Measurements from ENCODE around the gene FAM110D.

Gene FAM110D

DNA sequence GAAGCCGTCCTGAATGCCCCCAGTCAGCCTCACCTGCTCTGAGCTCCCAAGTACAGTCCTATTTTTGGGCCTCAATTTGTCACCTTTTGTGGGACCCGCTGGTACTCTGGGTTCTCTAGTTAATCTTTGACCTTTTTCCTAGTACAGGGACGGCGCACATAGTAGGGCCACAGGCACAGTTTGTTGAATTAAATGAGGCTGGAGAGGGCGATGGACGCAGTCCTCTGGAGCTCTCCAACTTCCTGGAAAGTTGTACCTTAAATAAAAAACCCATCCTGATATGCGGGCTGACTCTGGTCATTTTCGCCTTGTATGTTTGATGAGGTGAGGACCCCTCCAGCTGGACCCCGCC lies 4.8 kb downstream of the FAM110D start:
- DNase-seq (ENCODE audit: low spot score), result no peak

DNA sequence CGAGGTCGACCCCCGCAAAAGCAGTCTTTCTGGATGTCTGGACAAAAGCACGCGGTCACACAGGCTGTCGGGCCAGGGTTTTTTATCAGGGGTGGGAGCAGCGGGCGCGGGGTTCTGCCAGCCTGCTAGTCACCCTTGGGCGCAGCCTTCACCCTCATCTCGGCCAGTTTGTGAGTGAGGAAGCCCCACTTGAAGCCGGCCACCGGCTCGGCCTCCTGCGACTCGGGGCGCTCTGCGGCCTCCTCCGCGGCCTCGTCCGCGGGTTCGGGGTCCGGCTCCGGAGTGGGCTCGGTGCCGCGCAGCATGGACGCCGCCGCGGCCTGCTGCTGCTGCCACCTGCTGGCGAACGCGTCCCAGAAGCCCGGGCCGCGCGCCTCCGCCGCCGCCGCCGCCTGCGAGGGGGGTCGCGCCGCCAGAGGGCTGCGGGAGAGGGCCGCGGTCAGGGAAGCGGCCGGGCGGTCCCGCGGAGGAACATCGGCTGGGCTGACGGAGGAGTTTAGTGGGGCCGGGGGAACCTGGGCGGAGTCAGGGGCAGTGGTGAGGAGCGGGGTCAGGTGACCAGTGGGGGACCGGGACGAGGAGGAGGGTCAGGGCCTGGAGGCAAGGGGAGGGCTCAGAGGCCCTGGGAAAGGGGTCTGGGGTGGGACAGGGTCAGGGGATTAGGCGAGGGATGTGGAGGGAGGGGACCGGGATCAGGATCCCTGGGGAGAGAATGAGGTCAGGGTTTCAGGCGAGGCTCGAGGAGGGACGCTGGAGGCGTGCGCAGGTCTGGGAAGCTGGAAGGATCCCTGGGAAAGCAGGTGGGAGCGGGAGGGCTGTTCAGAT lies 5.4 kb downstream of the FAM110D start:
- peak; percentile 51 for DNase-seq (ENCODE audit: low spot score)

DNA sequence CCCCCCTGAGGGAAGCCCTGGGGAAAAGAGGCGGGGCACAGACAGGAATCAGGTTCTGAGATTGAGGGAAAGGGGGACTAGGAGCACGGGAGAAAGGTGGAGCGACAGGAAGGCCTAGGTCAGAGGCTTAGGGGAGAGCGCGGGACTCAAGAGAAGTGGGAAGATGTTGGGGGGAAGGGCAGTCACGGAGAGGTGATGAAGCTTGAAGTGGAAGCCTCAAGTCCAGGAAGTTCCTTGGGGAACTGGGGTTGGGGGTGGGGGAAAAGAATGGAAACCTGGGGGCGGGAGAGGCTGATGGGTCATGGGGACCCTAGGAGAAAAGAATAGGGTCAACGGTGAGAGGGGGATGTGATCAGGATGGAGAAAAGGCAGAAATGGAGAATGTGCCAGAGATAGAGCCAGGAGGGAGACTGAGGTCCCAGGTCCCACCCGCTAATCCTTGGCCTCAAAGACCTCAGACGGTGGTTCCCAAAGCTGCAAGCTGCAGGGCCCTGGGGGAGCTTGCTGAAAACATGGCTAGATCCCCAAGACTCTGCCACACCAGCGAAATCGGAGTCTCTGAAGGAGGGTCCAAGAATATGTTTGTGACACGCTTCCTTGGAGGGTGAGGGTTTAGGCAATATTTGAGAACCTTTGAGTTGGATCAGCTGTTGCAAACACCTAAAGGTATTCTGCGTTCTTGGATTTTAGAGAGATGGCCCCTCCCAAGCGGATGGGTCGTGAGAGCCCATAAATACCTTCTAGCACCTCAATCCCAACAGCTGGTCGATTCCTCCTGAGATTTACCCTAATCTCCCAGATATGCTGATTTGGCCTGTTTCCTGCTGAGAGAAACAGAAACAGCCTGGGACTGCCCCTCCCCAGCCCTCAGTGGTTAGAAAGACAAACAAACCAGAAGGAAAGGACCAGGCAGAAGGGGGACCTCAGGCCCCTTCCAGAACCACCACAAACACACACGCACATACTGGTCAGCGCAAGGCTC lies 6.3 kb downstream of the FAM110D start:
- DNase-seq (ENCODE audit: low spot score), result no peak

DNA sequence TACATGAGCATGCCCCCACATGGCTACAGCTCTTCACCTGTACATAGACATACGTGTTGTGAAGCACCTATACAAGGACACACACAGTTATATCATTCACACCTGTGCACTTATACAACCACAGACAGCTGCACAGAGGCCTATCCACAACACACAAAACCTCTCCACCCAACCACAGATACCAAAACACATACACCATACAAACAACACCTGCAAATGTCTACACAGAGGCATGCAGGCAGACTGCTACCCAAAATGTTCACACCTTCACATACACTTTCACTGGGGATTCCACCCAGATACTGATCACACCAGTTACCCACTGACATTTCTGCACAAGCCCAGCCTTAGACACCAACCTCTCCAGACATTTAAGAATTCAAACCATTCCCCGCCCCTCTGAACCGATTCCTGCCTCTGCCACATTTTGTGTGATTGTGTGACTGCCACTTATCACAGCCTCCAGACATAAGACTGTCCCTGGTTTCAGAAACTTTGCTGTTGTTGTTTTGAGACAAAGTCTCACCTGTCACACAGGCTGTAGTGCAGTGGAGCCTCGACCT lies 7.9 kb downstream of the FAM110D start:
- peak; percentile 37 for DNase-seq (ENCODE audit: low spot score)

DNA sequence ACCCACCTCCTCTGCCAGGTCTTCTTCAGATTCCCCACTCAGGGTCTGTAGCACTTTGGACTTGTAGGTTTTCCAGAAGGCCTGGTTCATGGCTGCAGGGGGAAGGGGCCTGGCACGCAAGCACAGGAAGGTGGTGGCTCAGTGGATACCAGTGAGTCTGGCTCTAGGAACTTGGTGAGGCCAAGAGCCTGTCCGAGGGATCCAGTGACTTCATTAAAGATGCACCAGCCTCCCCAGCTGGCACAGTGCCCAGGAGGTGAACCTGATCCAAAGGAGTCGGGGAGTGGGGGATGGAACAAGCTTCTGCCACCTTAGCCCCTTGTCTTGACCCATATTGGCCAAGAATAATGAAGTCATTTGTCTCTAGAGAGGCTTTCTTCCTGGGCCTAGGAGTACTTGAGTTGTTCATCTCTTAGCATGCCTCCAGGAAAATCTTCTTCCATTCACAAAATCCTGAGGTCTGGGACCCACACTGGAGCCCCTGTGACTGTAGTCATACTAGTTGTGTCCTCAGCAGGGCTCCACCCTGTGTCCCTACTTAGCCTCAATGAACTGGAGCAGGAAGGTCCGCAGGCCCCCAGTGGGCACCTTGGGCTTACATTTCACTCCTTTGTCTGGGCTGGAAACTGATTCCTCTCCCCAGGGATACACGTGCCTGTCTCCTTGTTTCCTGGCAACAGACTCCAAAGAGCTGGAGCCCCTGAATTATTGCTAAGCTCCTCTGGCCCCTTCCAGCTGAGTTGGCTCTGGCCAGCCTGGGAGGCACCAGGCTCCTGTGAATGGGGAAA lies 9.7 kb downstream of the FAM110D start, which contains the start of gene C1orf232:
Gene C1orf232, minus strand, starts transcription at position 554 of the 788 bp plus-strand sequence. Its CDS starts 464 bp downstream, at position 90.
- DNase-seq (ENCODE audit: low spot score), result no peak

DNA sequence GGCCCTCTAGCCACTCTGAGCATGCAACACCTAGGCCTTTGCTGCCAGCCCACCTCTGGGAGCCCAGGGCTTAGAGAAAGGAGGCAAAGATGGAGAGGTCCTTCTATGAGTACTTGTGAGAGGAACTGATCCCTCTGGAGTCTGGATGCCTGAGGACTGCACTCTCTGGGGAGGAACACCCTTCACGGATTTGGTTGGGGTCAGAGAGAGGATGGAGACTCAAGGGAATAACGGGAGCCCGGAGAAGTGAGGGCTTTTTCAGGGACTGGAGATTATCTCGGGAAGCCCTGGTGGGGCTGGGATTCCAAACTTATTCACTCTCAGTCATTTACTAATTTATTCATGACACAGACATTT lies 10.3 kb downstream of the FAM110D start:
- no peak for DNase-seq (ENCODE audit: low spot score)

DNA sequence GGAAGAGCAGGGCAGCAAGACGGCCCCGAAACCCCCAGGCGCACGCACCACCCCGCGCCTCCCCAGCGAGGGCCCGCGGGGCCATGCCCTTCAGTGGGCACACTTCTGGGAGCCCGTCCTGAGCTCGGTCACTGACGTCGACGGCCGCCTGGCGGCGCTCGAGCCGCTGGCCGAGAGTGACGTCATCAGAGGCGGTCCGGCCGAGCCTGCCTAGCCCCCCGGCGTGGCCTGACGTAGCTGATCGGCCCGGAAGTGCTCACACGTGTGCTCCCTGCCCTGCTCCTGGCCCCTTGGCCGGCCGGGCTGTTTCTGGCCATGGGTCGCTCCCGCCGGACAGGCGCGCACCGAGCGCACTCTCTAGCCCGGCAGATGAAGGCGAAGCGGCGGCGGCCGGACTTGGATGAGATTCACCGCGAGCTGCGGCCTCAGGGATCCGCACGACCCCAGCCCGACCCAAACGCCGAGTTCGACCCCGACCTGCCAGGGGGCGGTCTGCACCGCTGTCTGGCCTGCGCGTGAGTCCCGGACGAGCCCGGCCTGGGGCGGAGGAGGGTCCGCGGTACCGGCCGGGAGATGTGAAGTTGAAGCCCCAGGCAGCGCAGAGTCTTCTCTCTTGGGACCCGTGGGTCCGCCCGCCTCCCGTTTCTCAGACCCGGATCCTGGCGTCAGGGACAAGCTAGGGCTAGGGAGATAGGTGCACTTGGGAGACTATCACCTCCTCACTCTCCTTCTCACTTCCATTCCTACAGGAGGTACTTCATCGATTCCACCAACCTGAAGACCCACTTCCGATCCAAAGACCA lies 11.0 kb downstream of the FAM110D start, which contains the start of gene ZNF593:
Gene ZNF593, plus strand, starts transcription at position 240 of the 803 bp plus-strand sequence. Its CDS starts 76 bp downstream, at position 316.
- peak; percentile 93 for DNase-seq (ENCODE audit: low spot score)

DNA sequence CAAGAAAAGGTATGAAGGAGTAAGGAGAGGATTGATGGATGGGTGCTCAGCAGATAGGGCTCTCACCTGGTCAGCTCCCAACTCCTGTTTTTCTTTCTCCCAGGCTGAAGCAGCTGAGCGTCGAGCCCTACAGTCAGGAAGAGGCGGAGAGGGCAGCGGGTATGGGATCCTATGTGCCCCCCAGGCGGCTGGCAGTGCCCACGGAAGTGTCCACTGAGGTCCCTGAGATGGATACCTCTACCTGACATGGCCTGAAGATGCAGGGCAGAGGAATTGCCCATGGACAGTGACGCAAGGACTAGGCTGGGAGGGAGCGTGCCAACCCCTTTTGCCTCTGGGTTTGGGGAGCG lies 11.6 kb downstream of the FAM110D start:
- DNase-seq (ENCODE audit: low spot score), result no peak

DNA sequence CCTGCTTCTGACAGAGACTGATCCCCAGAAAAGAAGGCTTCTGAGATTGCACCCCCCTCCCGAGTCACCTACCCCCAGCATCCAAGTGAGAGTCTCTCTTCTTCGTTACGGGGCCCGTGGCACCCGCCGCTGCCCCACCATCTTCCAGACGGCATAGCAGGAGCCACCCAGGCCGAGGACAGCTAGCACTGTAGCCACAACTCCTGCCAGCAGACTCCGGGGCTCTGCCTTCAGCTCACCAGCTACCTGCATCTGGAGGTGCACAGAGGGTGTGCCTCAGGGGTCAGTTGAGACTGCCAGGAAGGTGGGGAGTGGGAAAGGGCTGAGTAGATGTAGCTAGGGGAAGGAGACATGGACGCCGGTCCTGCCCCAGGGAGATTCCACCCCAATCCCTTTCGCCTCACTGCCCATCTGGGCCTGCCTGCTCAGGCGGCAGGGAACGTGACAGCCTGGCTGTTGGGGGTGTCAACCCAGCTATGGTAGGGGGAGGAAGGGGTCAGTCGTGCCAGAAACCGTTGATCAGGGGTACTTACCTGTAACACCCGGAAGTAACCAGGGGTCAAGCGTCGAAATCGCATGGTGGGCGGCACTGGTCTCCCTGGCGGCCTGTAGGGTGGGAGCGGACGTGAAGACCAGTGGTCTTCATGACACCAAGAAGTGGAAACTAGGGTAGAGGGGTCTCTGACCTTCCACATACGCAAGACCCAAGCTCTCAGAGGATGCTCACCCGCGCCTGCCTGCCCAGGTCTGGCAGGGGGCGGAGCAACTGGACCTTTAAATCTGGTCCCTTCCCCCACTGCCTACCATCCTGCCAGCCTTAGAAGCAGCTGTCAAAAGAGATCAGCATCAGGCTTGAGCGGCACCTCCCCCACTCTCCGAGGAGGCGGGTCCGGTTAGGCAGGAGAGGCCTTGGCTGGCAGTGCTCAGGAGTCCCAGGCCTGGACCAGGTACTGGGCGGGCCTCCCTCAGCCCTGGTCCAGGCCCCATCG lies 12.5 kb downstream of the FAM110D start, which contains the start of gene ZNF593OS:
Gene ZNF593OS, minus strand, starts transcription at position 749 of the 989 bp plus-strand sequence. Its CDS starts 171 bp downstream, at position 578.
- DNase-seq (ENCODE audit: low spot score), result no peak

DNA sequence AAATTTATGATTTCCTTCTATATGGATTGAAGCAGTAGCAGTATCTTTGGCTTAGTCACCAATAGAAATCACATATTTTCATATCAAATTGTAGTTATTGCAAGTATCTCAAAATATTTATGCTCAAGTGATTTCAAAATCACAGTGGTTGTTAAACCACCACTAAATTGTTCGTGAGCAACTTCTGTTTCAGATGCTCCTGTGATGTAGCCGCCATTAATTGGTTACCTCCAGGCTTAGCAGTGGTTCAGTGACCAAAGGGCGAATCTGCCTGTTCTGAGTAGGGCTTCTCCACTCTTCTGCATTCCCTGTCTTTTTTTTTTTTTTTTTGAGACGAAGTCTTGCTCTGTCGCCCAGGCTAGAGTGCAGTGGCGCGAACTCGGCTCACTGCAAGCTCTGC lies 16.5 kb downstream of the FAM110D start:
- DNase-seq (ENCODE audit: low spot score), result no peak

DNA sequence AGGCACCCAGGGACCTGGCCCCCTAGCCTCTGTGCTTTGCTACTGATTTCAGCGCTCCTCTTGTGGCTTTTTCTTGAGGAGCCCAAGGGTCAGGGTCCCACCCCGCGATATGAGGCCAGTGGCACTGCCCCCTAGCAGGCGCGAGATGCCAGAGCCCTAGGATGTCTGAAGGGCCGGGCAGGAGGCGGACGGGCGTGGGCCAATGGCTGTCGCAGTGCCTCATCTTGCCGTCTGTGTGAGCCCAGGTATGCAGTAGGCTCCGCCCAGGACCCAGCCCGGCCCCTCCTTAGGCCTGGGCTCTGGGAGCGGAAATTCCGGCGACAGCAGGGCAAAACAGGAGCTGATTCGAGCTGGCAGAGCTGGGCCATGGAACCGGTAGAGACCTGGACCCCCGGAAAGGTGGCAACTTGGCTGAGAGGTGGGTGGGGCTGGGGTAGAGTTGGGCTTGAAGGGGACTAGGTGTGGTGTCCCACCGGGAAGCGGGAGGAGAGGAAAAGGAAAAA lies 18.4 kb downstream of the FAM110D start, which contains the start of gene CNKSR1:
Gene CNKSR1, plus strand, starts transcription at position 310 of the 503 bp plus-strand sequence. Its CDS starts 57 bp downstream, at position 367.
- DNase-seq (ENCODE audit: low spot score), result no peak

DNA sequence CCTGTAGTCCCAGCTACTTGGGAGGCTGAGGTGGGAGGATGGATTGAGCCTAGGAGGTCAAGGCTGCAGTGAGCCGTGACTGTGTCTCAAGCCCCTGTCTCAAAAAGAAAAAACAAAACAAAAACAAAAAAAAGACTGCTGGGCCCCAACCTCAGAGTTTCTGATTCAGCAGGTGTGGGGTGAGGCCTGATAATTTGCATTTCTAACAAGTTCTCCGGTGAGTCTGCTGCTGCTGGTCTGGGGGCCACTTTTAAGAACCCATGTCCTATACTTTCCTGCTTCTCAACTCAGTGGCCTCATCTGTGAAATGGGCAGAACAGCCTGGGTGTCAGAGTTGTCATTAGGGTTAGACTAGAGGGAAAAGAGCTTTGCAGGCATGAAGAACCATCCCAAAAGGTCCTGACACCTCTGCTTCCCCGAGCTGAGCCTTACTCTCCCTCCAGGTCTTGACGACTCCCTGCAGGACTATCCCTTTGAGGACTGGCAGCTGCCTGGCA lies 21.2 kb downstream of the FAM110D start:
- no peak for DNase-seq (ENCODE audit: low spot score)

DNA sequence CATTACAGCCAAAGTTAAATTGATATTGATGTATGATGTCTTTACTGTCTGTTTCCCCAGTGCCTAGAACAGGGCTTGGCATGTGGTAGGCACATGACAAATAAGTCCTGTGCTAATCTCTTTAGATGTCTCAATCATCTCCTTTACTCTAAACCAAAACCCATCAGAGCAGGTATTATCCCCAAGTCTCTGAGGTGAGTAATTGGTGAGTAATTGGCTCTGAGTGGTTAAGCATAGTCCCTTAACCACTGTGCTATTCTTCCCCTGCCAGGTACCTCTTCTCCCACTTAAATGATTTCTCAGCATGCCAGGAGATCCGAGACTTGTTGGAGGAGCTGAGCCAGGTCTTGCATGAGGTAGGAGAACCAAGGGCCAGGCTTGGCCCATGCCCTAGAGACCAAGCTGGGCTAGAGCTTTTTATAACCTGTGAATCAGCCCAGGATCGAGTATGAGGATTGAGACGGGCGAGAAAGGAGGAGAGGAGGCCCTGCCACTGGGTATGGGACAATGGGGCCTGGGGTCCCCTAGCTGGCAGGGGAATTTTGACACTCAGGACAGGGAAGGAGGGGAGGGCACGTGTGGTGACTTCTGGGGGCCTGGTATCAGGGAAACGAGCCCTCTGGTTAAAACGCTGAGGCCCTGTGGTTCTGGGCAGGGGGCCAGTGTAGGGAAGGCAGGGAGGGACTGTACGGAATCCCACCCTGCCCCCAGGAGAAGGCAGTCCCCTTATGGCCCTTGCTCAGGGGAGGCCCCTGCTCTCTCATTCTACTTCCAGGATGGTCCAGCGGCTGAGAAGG lies 22.9 kb downstream of the FAM110D start:
- DNase-seq (ENCODE audit: low spot score), result no peak

DNA sequence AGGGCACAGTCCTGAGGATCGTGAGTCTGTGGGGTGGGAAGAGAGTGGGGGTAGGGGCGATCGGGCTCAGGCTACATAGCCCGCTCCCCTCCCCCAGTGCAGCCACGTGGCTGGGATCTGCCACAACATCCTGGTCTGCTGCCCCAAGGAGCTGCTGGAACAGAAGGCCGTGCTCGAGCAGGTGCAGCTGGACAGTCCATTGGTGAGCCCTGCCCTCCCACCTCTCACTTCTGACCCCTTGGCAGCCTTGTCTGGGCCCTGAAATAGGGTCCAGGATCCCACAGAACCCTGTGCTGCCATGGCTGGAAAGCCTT lies 23.5 kb downstream of the FAM110D start:
- no peak for DNase-seq (ENCODE audit: low spot score)

DNA sequence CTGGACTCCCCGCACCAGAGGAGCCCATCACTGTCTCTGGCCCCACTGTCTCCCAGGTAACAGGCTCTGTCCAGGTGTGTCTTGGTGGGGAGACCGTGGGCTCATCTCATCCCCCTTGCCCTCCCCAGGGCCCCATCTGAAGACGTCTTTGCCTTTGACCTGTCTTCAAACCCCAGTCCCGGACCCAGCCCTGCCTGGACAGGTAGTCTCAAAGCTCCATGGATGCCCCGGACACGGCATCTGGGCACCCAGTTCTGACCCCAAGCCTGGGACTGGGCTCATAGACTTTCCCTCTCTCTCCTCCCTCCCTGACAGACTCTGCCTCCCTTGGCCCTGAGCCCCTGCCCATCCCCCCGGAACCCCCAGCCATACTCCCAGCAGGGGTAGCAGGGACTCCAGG lies 25.2 kb downstream of the FAM110D start:
- DNase-seq (ENCODE audit: low spot score), result no peak

DNA sequence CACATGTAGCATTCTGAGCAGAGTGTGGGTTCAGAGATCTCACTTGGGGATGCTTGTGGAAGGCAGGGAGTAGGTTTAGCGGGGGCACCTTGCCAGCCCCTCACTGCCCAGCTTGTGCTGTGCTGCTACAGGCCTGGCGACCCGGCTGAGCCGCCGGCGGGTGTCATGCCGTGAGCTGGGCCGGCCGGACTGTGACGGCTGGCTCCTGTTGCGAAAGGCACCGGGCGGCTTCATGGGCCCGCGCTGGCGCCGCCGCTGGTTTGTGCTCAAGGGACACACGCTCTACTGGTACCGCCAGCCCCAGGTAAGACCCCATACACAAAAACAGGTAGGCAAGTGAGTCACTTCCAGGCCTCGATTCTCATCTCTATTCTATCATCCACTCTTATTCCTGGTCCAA lies 26.0 kb downstream of the FAM110D start:
- DNase-seq (ENCODE audit: low spot score), result no peak

DNA sequence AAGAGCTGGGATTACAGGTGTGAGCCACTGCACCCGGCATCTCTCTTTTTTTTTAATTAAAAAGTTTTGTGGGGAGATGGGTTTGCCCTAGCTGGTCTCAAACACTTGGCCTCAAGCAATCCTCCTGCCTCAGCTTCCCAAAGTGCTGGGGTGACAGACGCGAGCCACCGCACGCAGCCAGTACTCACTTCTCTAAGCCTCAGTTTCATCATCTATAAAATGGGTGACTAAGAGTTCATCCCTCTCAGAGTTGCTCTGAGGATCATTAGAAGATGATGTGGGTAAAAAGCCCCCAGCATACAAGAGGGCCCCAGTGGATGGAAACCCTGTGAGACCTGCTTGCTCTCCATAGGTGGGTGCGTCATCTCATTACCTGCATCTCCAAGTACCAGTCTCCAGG lies 29.0 kb downstream of the FAM110D start:
- DNase-seq (ENCODE audit: low spot score), result no peak

DNA sequence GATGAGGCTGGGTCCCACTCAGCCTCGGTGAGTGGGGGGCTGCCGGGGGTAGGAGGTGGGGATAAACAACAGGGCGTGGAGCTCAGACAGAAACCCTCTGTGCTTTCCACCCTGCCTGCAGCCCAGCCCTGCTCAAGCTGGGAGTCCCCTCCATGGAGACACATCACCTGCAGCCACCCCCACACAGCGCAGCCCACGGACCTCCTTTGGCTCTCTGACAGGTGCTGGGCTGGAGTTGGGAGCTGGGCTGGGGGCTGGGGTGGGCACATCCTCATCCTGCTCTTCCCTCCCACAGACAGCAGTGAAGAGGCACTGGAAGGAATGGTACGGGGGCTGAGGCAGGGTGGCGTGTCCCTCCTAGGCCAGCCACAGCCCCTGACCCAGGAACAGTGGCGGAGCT lies 29.6 kb downstream of the FAM110D start:
- DNase-seq (ENCODE audit: low spot score), result no peak

Measured in NAMALWA (cell line).